ENCODE measurements around the gene SH3BP2.

The SH3BP2 gene

GRCh38 chr4:2803624-2804448 is 11.0 kb downstream of the SH3BP2 start:
- no peak for DNase-seq (ENCODE audit: low spot score)

GRCh38 chr4:2804449-2804972 is 11.6 kb downstream of the SH3BP2 start:
- DNase-seq (ENCODE audit: low spot score) = no peak

- DNase-seq (ENCODE audit: low spot score) = no peak
Observed at GRCh38 chr4:2804973-2805501, 12.2 kb downstream of the SH3BP2 start.

GRCh38 chr4:2805712-2806389 is 13.0 kb downstream of the SH3BP2 start:
- DNase-seq (ENCODE audit: low spot score) = no peak

GRCh38 chr4:2806390-2807355 is 13.8 kb downstream of the SH3BP2 start:
- DNase-seq (ENCODE audit: low spot score) = no peak

- DNase-seq (ENCODE audit: low spot score) = no peak
Observed at GRCh38 chr4:2807571-2807970, 14.7 kb downstream of the SH3BP2 start.

- DNase-seq (ENCODE audit: low spot score) = no peak
Observed at GRCh38 chr4:2808001-2808400, 15.1 kb downstream of the SH3BP2 start.

GRCh38 chr4:2809610-2810180 is 16.8 kb downstream of the SH3BP2 start:
- no peak for DNase-seq (ENCODE audit: low spot score)

- DNase-seq (ENCODE audit: low spot score) = no peak
Observed at GRCh38 chr4:2810388-2810787, 17.5 kb downstream of the SH3BP2 start.

- peak; percentile 88 for DNase-seq (ENCODE audit: low spot score)
Observed at GRCh38 chr4:2811830-2812611, 19.1 kb downstream of the SH3BP2 start.

GRCh38 chr4:2812612-2813354 is 19.9 kb downstream of the SH3BP2 start:
- DNase-seq (ENCODE audit: low spot score) = no peak

GRCh38 chr4:2813446-2814405 is 20.8 kb downstream of the SH3BP2 start:
- DNase-seq (ENCODE audit: low spot score) = no peak

GRCh38 chr4:2814627-2815270 is 21.9 kb downstream of the SH3BP2 start:
- DNase-seq (ENCODE audit: low spot score) = no peak

- DNase-seq (ENCODE audit: low spot score) = no peak
Observed at GRCh38 chr4:2816401-2816954, 23.6 kb downstream of the SH3BP2 start.

GRCh38 chr4:2817137-2817536 is 24.3 kb downstream of the SH3BP2 start:
- no peak for DNase-seq (ENCODE audit: low spot score)

- DNase-seq (ENCODE audit: low spot score) = peak; percentile 59
Observed at GRCh38 chr4:2817701-2818350, 24.9 kb downstream of the SH3BP2 start.

- peak; percentile 40 for DNase-seq (ENCODE audit: low spot score)
Observed at GRCh38 chr4:2818351-2818939, 25.6 kb downstream of the SH3BP2 start.
